ENCODE measurements around the gene GLRX5. TPM values are rescaled to one million over a fixed set of nuclear protein-coding genes. Genes with fewer than 3 reads are reported as not detected.
A peak's percentile ranks its signal among the peaks of the same experiment; 100 is the strongest.

The GLRX5 gene
- total and polyA plus RNA-seq, 2 experiments from 2014 or later: 50.2 to 181 TPM

- Histone ChIP-seq H3K4me1 (ENCODE audit: low read depth) (peaks cover 12% of the 10 kb centered on the region), H3K9me3 (ENCODE audit: low read depth) (no peaks in the 10 kb centered on the region), H3K36me3 (no peaks in the 10 kb centered on the region), H3K27me3 (no peaks in the 10 kb centered on the region), H3K27ac (no peak overlapping the region), H3K4me3 (no peak overlapping the region)
- DNase-seq (ENCODE audit: low read depth in 1 of 2, low spot score in 1 of 2): no peak
- no peak for TF ChIP-seq CTCF (IDR thresholded peaks at IDR 0.05; ENCODE audit: low read depth, low read length)
Measured at GRCh38 chr14:95521001-95521400, 13.8 kb upstream of the GLRX5 start.

- peaks cover 20% of the 10 kb centered on the region for H3K4me1 ChIP-seq (ENCODE audit: low read depth)
- no peak for TF ChIP-seq CTCF (IDR thresholded peaks at IDR 0.05; ENCODE audit: low read depth, low read length)
Measured at GRCh38 chr14:95522116-95522515, 12.7 kb upstream of the GLRX5 start.

GRCh38 chr14:95522556-95522955, 12.3 kb upstream of the GLRX5 start:
- DNase-seq (ENCODE audit: low read depth in 1 of 2, low spot score in 1 of 2): no peak
- peaks cover 20% of the 10 kb centered on the region for H3K4me1 ChIP-seq (ENCODE audit: low read depth)
- TF ChIP-seq CTCF (IDR thresholded peaks at IDR 0.05; ENCODE audit: low read depth, low read length): no peak

More at GRCh38 chr14:95522116-95522515, 12.7 kb upstream of the GLRX5 start:
- H3K36me3 ChIP-seq: no peaks in the 10 kb centered on the region
- no peak for DNase-seq (ENCODE audit: low read depth in 1 of 2, low spot score in 1 of 2)
- no peak overlapping the region for H3K4me3 ChIP-seq
- no peaks in the 10 kb centered on the region for H3K27me3 ChIP-seq
- H3K27ac ChIP-seq: no peak overlapping the region
- no peaks in the 10 kb centered on the region for H3K9me3 ChIP-seq (ENCODE audit: low read depth)

GRCh38 chr14:95523051-95523814, 11.6 kb upstream of the GLRX5 start:
- TF ChIP-seq CTCF (IDR thresholded peaks at IDR 0.05; ENCODE audit: low read depth, low read length): no peak
- Histone ChIP-seq H3K4me3 (no peak overlapping the region), H3K4me1 (ENCODE audit: low read depth) (peaks cover 20% of the 10 kb centered on the region), H3K27ac (no peak overlapping the region), H3K9me3 (ENCODE audit: low read depth) (no peaks in the 10 kb centered on the region), H3K36me3 (no peaks in the 10 kb centered on the region), H3K27me3 (no peaks in the 10 kb centered on the region)
- peak in 1 of 2 donors; percentile 81 for DNase-seq (ENCODE audit: low read depth in 1 of 2, low spot score in 1 of 2)

More at GRCh38 chr14:95522556-95522955, 12.3 kb upstream of the GLRX5 start:
- no peak overlapping the region for H3K27ac ChIP-seq
- H3K4me3 ChIP-seq: no peak overlapping the region
- no peaks in the 10 kb centered on the region for H3K27me3 ChIP-seq
- no peaks in the 10 kb centered on the region for H3K9me3 ChIP-seq (ENCODE audit: low read depth)
- no peaks in the 10 kb centered on the region for H3K36me3 ChIP-seq

GRCh38 chr14:95523815-95524448, 10.9 kb upstream of the GLRX5 start:
- TF ChIP-seq CTCF (IDR thresholded peaks at IDR 0.05; ENCODE audit: low read depth, low read length): peak; percentile 22
- no peaks in the 10 kb centered on the region for H3K9me3 ChIP-seq (ENCODE audit: low read depth)
- DNase-seq (ENCODE audit: low read depth in 1 of 2, low spot score in 1 of 2): peak in 1 of 2 donors; percentile 83
- H3K27ac ChIP-seq: no peak overlapping the region
- H3K36me3 ChIP-seq: no peaks in the 10 kb centered on the region
- H3K4me1 ChIP-seq (ENCODE audit: low read depth): peaks cover 20% of the 10 kb centered on the region
- H3K27me3 ChIP-seq: no peaks in the 10 kb centered on the region
- no peak overlapping the region for H3K4me3 ChIP-seq
